Lower lobe of right lung (tissue), 2 donors: ENCODE data around the gene ACYP1. TPM values are rescaled to one million over a fixed set of nuclear protein-coding genes. Genes with fewer than 3 reads are reported as not detected.

ENCODE experiments used
- ATAC-seq, 2 donors: fragments of 200-7000 bp; cut with Tn5 transposase; one replicate each; pipeline ENCODE4 v1.9.1; 2020 to 2022; ENCODE audit warnings: mild to moderate bottlenecking in 2 of 2, moderate library complexity in 2 of 2
- DNase-seq: peaks from one replicate; pipeline ENCODE4 v3.0.0-alpha.2; 2020
- H3K27ac ChIP-seq: fragments of 200-600 bp; one replicate; pipeline ENCODE4 v1.8.0; 2022
- H3K27me3 ChIP-seq: fragments of 200-600 bp; one replicate; pipeline ENCODE4 v1.8.0; 2022; ENCODE audit warnings: low read depth
- H3K36me3 ChIP-seq: fragments of 200-600 bp; one replicate; pipeline ENCODE4 v1.8.0; 2022; ENCODE audit warnings: mild to moderate bottlenecking
- H3K4me1 ChIP-seq: fragments of 200-600 bp; one replicate; pipeline ENCODE4 v1.8.0; 2022
- H3K4me3 ChIP-seq: fragments of 200-600 bp; one replicate; pipeline ENCODE4 v1.8.0; 2022; ENCODE audit warnings: mild to moderate bottlenecking
- H3K9me3 ChIP-seq: fragments of 200-600 bp; one replicate; pipeline ENCODE4 v1.8.0; 2022
- intact Hi-C: fragments of 100-400 bp; cut with DNase I; formaldehyde crosslinking; loops from one replicate; pipeline ENCODE4 v1.11.0; 2022
- total RNA-seq: library from RNA; stranded (reverse); fragmentation: NEBNext Ultra II Directional; extraction: Animal tissue kit (Norgen Biotek cat#: 25700); gene quantifications from one replicate; pipeline ENCODE4 v1.2.1, GENCODE V29; 2021
- TF ChIP-seq, protein P1 (sequence below): fragments of 200-600 bp; IDR thresholded peaks from one replicate; pipeline ENCODE4 v1.8.0; 2022; ENCODE audit warnings: antibody characterized with exemption, mild to moderate bottlenecking
- donor health status: DM: no; HTN: yes; CAD: no; lungs with severe emphysema.

ACYP1 gene
- total RNA-seq, 1 donor from 2014 or later, result 19.7 TPM

DNA sequence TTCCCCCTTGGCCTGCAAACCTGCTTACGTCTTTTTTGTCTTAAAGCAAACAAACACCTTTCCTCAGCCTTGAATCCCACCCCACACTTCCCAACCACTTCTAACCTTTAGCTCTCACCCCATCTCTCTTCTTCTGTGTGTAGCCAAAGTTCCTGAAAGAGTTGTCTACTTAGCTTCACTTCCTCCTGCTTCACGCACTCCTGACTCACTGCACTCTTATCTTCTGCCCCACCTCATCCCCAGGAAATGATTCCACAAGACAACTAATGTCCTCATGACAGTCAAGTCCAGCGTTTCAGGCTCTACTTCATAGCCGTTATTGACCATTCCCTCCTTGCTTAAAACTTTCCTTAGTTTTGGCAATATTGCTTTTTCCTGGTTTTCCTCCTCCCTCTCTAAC lies 38.7 kb downstream of the ACYP1 start:
- H3K27ac ChIP-seq, result peak overlapping the region; percentile 29
- TF ChIP-seq, protein P1, sequence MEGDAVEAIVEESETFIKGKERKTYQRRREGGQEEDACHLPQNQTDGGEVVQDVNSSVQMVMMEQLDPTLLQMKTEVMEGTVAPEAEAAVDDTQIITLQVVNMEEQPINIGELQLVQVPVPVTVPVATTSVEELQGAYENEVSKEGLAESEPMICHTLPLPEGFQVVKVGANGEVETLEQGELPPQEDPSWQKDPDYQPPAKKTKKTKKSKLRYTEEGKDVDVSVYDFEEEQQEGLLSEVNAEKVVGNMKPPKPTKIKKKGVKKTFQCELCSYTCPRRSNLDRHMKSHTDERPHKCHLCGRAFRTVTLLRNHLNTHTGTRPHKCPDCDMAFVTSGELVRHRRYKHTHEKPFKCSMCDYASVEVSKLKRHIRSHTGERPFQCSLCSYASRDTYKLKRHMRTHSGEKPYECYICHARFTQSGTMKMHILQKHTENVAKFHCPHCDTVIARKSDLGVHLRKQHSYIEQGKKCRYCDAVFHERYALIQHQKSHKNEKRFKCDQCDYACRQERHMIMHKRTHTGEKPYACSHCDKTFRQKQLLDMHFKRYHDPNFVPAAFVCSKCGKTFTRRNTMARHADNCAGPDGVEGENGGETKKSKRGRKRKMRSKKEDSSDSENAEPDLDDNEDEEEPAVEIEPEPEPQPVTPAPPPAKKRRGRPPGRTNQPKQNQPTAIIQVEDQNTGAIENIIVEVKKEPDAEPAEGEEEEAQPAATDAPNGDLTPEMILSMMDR, result no peak
- peaks cover 8% of the 10 kb centered on the region for H3K4me1 ChIP-seq
- DNase-seq, result no peak
- no peak overlapping the region for H3K4me3 ChIP-seq
- H3K9me3 ChIP-seq, result no peaks in the 10 kb centered on the region
- intact Hi-C loops, result no loop called here
- no peaks in the 10 kb centered on the region for H3K27me3 ChIP-seq
- peak; percentile 44 to 49 for ATAC-seq
- peaks cover 62% of the 10 kb centered on the region for H3K36me3 ChIP-seq

DNA sequence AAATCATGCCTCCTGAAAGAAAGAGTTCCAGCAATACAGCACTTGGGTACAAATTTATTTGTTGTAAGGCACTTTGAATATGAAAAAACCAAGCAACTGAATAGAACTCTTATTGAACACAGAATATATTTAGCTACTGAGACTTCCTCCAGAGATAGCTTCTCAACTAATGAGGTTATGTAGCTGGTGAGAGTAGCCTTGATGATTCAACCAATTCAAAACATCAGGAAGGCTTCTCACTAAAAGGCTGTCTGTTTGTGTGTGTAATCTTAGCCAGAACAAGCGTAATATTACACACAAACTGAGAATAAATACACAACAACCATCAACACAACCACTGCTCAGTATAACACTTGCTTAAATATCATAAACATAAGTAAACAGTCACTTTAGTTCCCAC lies 40.7 kb downstream of the ACYP1 start:
- TF ChIP-seq, protein P1, result no peak
- H3K27me3 ChIP-seq, result no peaks in the 10 kb centered on the region
- no peak overlapping the region for H3K4me3 ChIP-seq
- no peak for DNase-seq
- intact Hi-C loops, result no loop called here
- ATAC-seq, result no peak
- peaks cover 8% of the 10 kb centered on the region for H3K4me1 ChIP-seq
- H3K36me3 ChIP-seq, result peaks cover 73% of the 10 kb centered on the region
- H3K27ac ChIP-seq, result no peak overlapping the region
- H3K9me3 ChIP-seq, result no peaks in the 10 kb centered on the region

DNA sequence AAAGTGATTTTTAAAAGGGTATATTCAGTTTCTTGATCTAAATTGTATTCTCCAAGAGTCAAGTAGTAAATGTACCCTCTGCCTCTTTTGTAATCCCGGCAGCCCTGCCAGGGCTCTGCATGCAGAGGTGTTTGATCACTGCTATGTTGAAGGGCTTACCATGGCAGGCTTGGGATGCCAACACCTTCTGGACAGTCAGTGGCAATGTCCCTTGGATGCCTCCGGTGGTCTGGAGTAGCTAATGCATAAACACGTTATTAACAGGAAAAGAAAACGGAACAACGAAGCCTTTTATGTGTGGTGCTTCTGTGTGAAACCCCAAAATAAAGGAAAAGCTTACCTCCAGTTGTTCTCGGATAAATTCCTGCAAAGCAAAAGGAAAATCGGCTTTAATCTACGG lies 41.2 kb downstream of the ACYP1 start:
- intact Hi-C loops, result no loop called here
- Histone ChIP-seq H3K4me1 (peaks cover 8% of the 10 kb centered on the region), H3K9me3 (no peaks in the 10 kb centered on the region), H3K27me3 (no peaks in the 10 kb centered on the region), H3K27ac (no peak overlapping the region), H3K4me3 (no peak overlapping the region), H3K36me3 (peaks cover 78% of the 10 kb centered on the region)
- ATAC-seq (no peak), DNase-seq (no peak)
- TF ChIP-seq, protein P1, result peak; percentile 25

DNA sequence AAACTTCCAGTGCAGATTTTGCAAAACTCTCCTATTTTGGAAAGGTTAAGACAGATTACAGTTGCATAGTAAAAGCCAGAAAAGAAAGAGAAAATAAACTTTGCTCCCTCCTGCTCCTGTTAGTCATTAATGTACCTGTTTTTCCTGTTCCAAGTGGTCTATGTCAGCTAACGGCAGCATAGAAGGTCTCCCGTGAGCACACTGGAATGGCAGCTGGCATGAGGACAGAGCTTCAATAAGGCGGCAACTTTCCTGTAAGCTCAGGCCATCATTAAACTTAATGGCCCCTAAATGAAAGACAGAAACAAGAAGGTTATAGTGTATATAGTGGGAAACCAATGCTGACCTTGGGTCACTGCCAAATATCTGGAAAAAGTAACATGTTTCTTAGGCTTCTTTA lies 45.1 kb downstream of the ACYP1 start:
- no peaks in the 10 kb centered on the region for H3K9me3 ChIP-seq
- intact Hi-C loops, result no loop called here
- H3K36me3 ChIP-seq, result peaks cover 97% of the 10 kb centered on the region
- no peak overlapping the region for H3K4me3 ChIP-seq
- no peak for ATAC-seq
- no peak overlapping the region for H3K27ac ChIP-seq
- no peaks in the 10 kb centered on the region for H3K4me1 ChIP-seq
- TF ChIP-seq, protein P1, result no peak
- DNase-seq, result no peak
- no peaks in the 10 kb centered on the region for H3K27me3 ChIP-seq

DNA sequence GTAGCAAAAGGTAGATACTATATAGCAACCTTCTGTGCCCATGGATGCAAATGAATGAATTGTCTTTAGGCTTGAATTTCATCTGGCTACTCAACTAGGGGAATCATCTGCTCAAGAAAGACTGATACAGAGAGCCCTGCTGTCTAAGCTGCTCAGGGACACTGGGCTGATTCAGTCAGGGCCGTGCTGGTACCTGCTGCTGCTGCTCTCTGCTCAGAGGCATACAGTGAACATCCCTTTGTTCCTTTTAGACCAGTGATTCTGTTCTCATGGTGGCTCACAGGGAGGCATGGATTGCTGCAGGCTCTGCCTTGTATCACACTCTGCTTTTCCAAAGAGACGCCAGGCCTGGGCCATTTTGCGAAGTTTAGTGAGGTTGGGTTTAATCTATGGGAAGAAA lies 47.0 kb downstream of the ACYP1 start:
- Histone ChIP-seq H3K36me3 (peaks cover 97% of the 10 kb centered on the region), H3K4me1 (no peaks in the 10 kb centered on the region), H3K4me3 (no peak overlapping the region), H3K27me3 (no peaks in the 10 kb centered on the region), H3K27ac (no peak overlapping the region), H3K9me3 (no peaks in the 10 kb centered on the region)
- intact Hi-C loops, result no loop called here
- TF ChIP-seq, protein P1, result no peak
- ATAC-seq (no peak), DNase-seq (no peak)

DNA sequence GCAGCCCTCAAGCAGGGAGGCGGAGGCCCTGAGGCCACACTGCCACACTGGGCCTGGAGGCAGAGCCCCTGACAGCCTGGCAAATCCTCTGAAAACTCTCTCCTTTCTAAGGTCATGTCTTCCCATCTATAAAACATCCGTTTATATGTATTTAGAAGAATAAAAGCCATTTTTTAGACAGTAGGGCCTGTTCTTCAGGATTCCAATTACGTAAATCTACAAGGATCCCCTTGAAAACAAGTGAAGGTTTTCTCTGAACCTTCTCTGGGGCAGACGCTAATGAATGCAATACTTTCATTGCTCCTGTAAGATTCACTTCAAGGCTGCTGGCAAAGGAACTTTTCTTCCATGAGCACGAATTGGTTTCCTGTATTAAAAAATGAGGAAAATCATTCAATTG lies 48.3 kb downstream of the ACYP1 start:
- H3K9me3 ChIP-seq, result no peaks in the 10 kb centered on the region
- no peak overlapping the region for H3K27ac ChIP-seq
- DNase-seq, result no peak
- intact Hi-C loops, result no loop called here
- TF ChIP-seq, protein P1, result no peak
- peaks cover 6% of the 10 kb centered on the region for H3K4me1 ChIP-seq
- no peaks in the 10 kb centered on the region for H3K27me3 ChIP-seq
- no peak for ATAC-seq
- H3K36me3 ChIP-seq, result peaks cover 96% of the 10 kb centered on the region
- no peak overlapping the region for H3K4me3 ChIP-seq
